ENCODE measurements around the gene ARL13A. TPM values are rescaled to one million over a fixed set of nuclear protein-coding genes. Genes with fewer than 3 reads are reported as not detected.
"Not testable (repeated sequence)": the region's sequence is repeated elsewhere in the genome, so short reads cannot be mapped to it uniquely, and the experiment has no call there.

Gene ARL13A
- polyA plus RNA-seq, 3 donors = 0.17 to 0.42 (median 0.33) TPM

DNA sequence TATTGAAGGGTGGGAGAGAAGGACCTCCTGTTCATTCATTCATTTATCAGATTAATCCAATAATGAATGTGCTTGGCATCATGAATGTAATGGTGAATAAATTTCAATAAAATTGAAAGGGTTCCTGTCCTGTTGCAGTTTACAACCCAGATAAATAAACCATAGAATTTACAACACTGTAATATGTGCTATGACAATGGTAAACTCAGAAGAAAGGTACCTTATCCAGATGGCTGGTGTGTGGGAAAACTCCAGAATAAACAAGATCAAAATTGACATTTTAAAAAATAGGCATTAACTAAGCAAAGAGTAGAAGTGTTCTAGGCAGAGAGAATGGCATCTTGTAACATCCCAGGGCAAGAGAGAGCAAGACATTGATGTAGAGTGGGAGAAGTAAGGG, 15.3 kb downstream of the ARL13A start:
- no peak for DNase-seq

DNA sequence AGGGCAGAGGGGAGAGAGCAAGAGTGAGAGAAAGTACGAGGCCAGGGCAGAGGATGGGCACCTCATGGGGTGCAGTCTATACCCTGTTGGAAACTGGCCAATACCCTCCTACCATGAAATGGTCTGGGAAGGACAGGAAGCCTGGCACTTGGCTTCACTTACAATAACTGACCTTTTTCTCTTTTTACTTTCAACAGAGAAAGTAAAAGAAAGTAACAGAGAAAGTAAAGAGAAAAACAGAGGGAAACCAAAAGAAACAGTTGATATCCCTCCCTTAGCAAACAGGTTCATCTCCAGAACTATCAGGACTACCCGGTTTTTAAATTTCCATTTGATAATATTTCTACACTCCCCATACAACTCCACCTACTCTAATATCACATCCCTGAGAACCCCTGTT, 20.6 kb downstream of the ARL13A start:
- no peak for DNase-seq

DNA sequence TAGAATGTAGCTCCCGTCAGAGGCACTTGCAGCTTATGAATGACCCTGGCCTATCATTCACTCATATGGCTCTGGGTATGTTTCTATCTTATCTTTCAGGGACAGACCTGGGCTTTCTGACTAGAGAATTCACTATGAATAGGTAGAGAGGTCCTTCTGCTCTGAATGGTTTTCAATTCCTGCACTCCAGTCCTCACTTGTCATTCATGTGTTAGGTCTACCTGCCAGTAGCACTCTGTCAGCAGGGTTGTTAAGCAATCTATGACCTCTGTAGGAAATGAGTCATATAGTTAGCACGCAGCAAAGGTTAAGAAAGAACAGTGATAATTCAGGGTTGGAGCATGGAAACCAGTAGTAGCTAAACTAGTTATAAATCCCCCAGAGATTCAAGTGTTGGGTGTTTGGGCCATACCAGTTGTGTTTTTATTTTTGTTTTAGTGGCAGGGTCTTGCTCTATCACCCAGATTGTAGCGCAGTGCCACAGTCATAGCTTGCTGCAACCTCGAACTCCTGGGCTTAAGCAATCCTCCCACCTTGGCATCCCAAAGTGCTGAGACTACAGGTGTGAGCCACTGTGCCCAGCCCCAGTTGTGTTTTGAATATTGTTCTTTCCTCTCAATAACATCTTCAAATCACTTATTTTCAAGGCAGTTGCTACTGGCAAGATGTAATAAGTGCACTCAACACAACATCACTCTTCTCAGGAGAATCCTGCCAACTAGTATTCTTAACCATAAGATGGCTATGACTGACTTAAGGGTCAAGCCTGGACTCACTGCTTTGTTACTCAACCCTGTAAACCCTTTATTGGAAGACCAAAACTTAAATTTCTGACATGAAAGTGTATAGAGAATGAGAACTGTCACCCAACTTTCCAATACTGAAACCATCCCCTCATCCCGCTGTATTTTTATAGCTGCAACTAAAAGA, 25.1 kb downstream of the ARL13A start:
- DNase-seq = no peak

DNA sequence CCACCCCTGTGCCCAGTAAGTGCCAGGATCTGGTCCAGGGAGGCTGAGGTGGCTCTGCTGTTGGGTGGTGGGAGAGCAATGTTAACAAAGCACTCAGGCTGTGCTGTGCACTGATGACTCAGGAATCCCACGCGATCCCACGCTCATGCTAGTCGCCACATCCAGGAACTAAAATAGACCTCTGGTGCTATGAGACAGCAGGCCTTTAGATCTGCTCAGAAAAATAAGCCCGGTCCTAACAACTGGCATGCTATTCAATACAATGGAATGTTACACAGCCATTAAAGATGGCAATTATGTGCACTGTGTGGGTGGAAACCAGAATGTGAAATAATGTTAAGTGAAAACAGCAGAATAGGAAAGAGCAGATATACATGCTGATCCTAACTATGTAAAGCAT, 26.0 kb downstream of the ARL13A start:
- DNase-seq = no peak

DNA sequence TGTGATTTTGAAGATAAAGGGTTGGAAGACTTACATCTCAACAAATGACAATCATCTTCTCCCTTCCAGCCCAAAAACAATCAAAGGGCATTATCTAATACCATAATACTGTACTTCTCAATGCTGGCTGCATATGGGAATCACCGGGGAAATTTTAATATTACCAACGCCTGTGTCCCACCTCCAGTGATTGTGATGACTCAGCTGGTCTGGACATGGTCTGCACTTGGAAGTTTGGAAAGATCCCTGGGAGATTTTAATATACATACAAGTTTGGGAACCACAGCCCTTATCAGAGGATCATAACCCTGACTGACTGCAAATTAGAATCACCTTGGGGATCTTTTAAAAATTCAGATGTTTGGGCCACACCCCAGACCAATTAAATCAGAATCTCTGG, 29.9 kb downstream of the ARL13A start:
- DNase-seq = no peak

DNA sequence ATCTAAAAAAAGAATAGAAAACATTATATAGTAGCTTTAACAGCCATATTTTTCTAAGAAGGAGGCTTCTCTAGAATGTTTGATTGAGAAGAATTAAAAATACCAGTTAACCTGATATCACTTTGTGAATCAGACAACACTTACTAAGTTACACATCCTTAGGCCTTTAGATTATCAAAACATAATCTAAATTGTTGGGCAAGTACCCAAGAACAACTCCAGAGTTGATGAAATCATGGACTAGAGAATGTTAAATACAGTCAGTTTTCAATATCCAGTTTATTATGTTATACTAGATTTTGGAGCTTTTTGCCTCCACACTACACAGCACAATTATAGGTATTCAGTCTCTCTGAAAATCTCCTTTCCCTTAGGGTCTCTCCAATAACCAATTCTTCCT, 39.6 kb downstream of the ARL13A start:
- no peak for DNase-seq

DNA sequence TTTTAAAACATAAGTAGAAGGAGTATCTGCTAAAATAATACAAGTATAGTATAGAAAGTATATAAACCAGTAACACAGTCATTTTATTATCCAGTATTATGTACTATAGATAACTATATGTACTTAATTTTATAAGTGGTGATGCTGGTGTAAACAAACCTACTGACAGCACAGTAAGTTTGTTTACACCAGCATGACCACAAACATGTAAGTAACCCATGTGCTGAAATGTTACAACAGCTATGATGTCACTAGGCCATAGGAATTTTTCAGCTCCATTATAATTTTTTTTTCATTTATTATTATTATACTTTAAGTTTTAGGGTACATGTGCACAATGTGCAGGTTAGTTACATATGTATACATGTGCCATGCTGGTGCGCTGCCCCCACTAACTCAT, 42.5 kb downstream of the ARL13A start:
- not testable (repeated sequence) for DNase-seq

DNA sequence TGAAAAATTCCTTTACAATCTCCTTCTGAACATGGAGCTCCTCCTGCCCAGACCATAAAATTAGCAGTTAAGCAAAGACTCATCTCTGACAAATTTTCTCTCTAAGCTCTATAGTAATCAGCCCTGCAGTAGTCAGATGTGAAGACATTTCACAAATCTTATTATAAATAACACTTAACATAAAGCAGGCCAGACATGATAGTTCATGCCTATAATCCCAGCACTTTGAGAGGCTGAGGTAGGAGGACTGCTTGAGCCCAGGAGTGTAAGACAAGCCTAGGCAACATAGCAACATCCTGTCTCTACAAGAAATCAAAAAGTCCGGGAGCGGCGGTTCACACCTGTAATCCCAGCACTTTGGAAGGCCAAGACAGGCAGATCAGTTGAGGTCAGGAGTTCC, 52.5 kb downstream of the ARL13A start:
- no peak for DNase-seq

DNA sequence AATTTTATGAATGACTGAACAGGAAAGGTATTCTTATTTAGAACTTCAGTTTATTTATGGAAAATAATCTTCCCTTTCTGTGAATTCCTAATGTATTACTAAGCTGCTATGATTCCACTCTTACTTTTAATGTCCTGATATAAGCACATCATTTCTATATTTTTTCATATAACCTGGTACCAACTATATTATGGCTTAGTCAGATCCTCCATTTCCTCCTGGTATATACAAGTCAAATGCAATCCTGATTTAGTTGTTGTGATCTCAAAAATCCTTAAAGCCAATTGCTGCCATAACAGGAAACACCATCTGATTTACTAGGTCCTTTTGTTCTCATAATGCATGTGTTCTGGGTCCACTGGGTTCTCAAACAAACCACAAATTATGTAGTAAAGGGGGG, 55.6 kb downstream of the ARL13A start:
- DNase-seq = no peak

DNA sequence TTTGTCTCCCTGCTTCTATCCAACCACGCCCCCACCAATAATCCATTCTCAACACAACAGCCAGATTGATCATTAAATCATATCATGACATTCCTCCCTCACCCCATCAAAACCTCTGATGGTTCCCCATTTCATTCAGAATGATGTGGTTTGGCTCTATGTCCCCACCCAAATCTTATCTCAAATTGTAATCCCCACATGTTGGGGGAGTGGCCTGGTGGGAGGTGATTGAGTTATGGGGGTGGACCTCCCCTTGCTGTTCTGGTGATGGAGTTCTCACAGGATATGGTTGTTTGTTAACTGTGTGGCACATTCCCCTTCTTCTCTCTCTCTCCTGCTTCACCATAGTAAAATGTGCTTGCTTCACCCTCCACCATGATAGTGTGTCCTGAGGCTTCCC, 59.1 kb downstream of the ARL13A start:
- no peak for DNase-seq

DNA sequence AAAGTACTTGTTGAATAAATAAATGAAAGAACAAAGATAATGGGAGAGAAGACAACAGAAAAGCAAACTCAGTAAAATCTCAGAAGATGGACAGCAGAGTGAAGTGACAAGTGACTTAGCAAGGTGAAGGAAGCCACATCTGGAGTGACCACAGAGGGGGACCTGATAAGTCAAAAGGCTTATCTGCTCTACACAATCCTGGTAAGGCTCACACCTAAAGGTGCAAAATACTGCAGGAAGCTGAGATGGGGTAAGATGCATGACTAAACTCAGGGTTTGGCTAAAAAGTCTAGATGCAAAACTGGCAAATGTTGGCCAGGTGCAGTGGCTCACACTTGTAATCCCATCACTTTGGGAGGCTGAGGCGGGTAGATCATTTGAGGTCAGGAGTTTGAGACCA, 60.2 kb downstream of the ARL13A start:
- DNase-seq = no peak

DNA sequence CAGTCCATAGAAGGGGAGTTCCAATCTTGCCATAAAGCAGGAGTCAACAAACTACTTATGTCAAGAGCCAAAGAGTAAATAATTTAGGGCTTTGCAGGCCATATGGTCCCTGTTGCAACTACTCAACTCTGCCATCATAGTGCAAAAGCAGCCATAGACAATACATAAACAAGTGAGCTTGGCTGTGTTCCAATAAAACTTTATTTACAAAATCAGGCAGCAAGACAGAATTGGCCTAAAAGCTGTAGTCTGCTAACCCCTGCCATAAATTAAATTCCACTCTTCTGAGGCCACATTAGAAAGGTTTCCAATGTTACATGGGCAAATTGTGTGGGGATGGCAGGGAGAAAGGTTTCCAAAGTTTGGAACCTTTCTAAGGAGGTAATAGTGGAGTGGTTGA, 67.7 kb downstream of the ARL13A start:
- DNase-seq = no peak

DNA sequence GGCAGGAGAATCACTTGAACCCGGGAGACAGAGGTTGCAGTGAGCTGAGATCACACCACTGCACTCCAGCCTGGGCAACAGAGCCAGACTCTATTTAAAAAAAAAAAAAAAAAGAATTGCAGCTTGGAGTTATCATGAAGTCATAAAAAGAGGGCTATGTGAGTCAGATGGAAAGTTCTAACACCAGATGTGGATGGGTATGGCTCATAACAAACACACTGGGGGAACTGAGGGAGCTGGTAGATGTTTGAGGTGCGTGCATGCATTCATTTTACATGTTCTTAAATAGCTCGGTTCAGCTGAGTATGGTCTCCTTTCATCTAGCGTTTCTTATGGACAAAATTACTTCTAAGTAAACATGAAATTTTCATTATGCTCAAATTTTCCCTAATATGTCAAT, 70.7 kb downstream of the ARL13A start:
- DNase-seq = no peak

Other genes starting within 250 kb of the ARL13A start
- 10 to 100 TPM; 16.3 to 31.6 (median 21.8) TPM for gene SYTL4, start 237.6 kb upstream of the ARL13A start, polyA plus RNA-seq (ENCODE audit: insufficient read length in 3 of 3)
- 10 to 100 TPM; 21.7 to 25.5 (median 23.1) TPM for gene CSTF2, start 149.3 kb upstream of the ARL13A start, polyA plus RNA-seq (ENCODE audit: insufficient read length in 3 of 3)
- gene NOX1, start 95.3 kb upstream of the ARL13A start, polyA plus RNA-seq (ENCODE audit: insufficient read length in 3 of 3) = under 1 TPM; 0.50 to 0.71 (median 0.65) TPM
- gene XKRX, start 40.8 kb upstream of the ARL13A start, polyA plus RNA-seq (ENCODE audit: insufficient read length in 3 of 3) = under 1 TPM; 0.37 to 0.61 (median 0.38) TPM
- gene TRMT2B, start 82.4 kb downstream of the ARL13A start, polyA plus RNA-seq (ENCODE audit: insufficient read length in 3 of 3) = 10 to 100 TPM; 10.4 to 15.4 (median 12.3) TPM
- gene TMEM35A, start 109.2 kb downstream of the ARL13A start, polyA plus RNA-seq (ENCODE audit: insufficient read length in 3 of 3) = 1 to 10 TPM; 6.5 to 8.1 (median 6.6) TPM
- 1 to 10 TPM; 7.9 to 8.5 (median 8.4) TPM for gene CENPI, start 128.5 kb downstream of the ARL13A start, polyA plus RNA-seq (ENCODE audit: insufficient read length in 3 of 3)